Small intestine (tissue), 7 donors: ENCODE results near the gene FFAR1. TPM values are rescaled to one million over a fixed set of nuclear protein-coding genes. Genes with fewer than 3 reads are reported as not detected.
"Not testable (repeated sequence)": the region's sequence is repeated elsewhere in the genome, so short reads cannot be mapped to it uniquely, and the experiment has no call there.

Experiments used
- DNase-seq, 2 donors: peaks; one replicate each; pipeline versions ENCODE4 v3.0.0 to v3.0.0-alpha.2; 2013
- FAIRE-seq: peaks from 2 replicates; lab custom pipeline; 2012; peaks lifted over from hg19 to GRCh38; lab: Jason Lieb, UNC
- H3K27ac ChIP-seq, 3 donors: one replicate each; pipeline ENCODE4 v1.5.1; 2013; ENCODE audit warnings: low read length in 2 of 3, mild to moderate bottlenecking in 2 of 3, control low read depth in 1 of 3, inconsistent platforms in 1 of 3, low read depth in 1 of 3, moderate library complexity in 1 of 3
- H3K27me3 ChIP-seq, 3 donors: one replicate each; pipeline ENCODE4 v1.6.1; 2013; ENCODE audit warnings: low read length in 3 of 3, inconsistent platforms in 1 of 3; ENCODE audit not compliant: control insufficient read depth in 3 of 3, insufficient read depth in 3 of 3
- H3K36me3 ChIP-seq, 3 donors: one replicate each; pipeline ENCODE4 v1.6.1; 2013; ENCODE audit warnings: low read length in 3 of 3, inconsistent platforms in 1 of 3, low read depth in 1 of 3, mild to moderate bottlenecking in 1 of 3, moderate library complexity in 1 of 3; ENCODE audit not compliant: control insufficient read depth in 3 of 3, insufficient read depth in 2 of 3
- H3K4me1 ChIP-seq, 3 donors: one replicate each; pipeline ENCODE4 v1.6.1; 2013; ENCODE audit warnings: low read length in 2 of 3, inconsistent platforms in 1 of 3, low read depth in 1 of 3, mild to moderate bottlenecking in 1 of 3, moderate library complexity in 1 of 3; ENCODE audit not compliant: control insufficient read depth in 3 of 3, insufficient read depth in 2 of 3
- H3K4me3 ChIP-seq, 3 donors: one replicate each; pipeline ENCODE4 v1.5.1; 2013; ENCODE audit warnings: low read length in 3 of 3, control low read depth in 1 of 3, inconsistent platforms in 1 of 3, low read depth in 1 of 3, mild to moderate bottlenecking in 1 of 3, moderate library complexity in 1 of 3
- H3K9me3 ChIP-seq, 2 donors: one replicate each; pipeline ENCODE4 v1.6.1; 2013; ENCODE audit warnings: low read depth in 1 of 2, low read length in 1 of 2; ENCODE audit not compliant: control insufficient read depth in 2 of 2, insufficient read depth in 1 of 2
- WGBS, 3 donors: extraction: QIAGEN DNeasy Blood & Tissue Kit; methylation state at CpG; one replicate each; pipeline ENCODE4 v1.1.7; 2013; 5-methylcytosine and 5-hydroxymethylcytosine counted together
- polyA plus RNA-seq, 4 donors: library from polyadenylated mRNA; stranded (reverse) in 3 of 4; unstranded in 1 of 4; fragments of 200-250 nt in 3 of 4; fragments of 120-200 nt in 1 of 4; gene quantifications; one replicate each; pipeline versions ENCODE4 v1.2.1 to v1.2.3, GENCODE V29; 2013
- donor health status: healthy with polysubstance abuse.
- donor health status: control.
- donor health status: control.
- donor health status: Bipolar disorder and iron deficiency.
- donor health status: healthy.

The FFAR1 gene
- polyA plus RNA-seq, 4 donors: 0.18 to 0.74 TPM; not detected in 2

GRCh38 chr19:35359395-35359794, 11.7 kb downstream of the FFAR1 start:
- H3K27ac ChIP-seq, H3K9me3 ChIP-seq, DNase-seq, H3K27me3 ChIP-seq, H3K36me3 ChIP-seq, H3K4me1 ChIP-seq, H3K4me3 ChIP-seq, FAIRE-seq: not testable (repeated sequence)
- 81 to 92% (median 91%) methylated on average over 12 to 21 of the region's 21 CpGs for WGBS, 3 donors

GRCh38 chr19:35360081-35360480, 12.4 kb downstream of the FFAR1 start:
- H3K4me1 ChIP-seq, H3K27me3 ChIP-seq, FAIRE-seq, H3K9me3 ChIP-seq, H3K27ac ChIP-seq, DNase-seq, H3K36me3 ChIP-seq, H3K4me3 ChIP-seq: not testable (repeated sequence)
- WGBS, 3 donors: 91 to 100% methylated on average over 2 to 4 of the region's 5 CpGs; no CpG with 5 or more reads in 1 of the 3 donors

- H3K4me3 ChIP-seq: no peak overlapping the region
- no peaks in the 10 kb centered on the region for H3K27me3 ChIP-seq
- H3K4me1 ChIP-seq: no peaks in the 10 kb centered on the region
- H3K9me3 ChIP-seq: no peaks in the 10 kb centered on the region
- WGBS, 3 donors: 40 to 65% (median 60%) methylated on average over 1 to 5 of the region's 5 CpGs
- no peak for DNase-seq
- H3K36me3 ChIP-seq: no peaks in the 10 kb centered on the region
- no peak for FAIRE-seq
- no peak overlapping the region for H3K27ac ChIP-seq
Measured at GRCh38 chr19:35360880-35361420, 13.2 kb downstream of the FFAR1 start.

- Histone ChIP-seq H3K9me3 (no peaks in the 10 kb centered on the region), H3K36me3 (no peaks in the 10 kb centered on the region), H3K4me3 (no peak overlapping the region), H3K27me3 (no peaks in the 10 kb centered on the region), H3K27ac (no peak overlapping the region), H3K4me1 (no peaks in the 10 kb centered on the region)
- DNase-seq: no peak
- FAIRE-seq: no peak
- 80 to 81% methylated on average over 12 to 14 of the region's 14 CpGs; no CpG with 5 or more reads in 1 of the 3 donors for WGBS, 3 donors
Measured at GRCh38 chr19:35362261-35363000, 14.7 kb downstream of the FFAR1 start.

GRCh38 chr19:35363001-35363590, 15.4 kb downstream of the FFAR1 start:
- Histone ChIP-seq H3K4me1 (no peaks in the 10 kb centered on the region), H3K27ac (no peak overlapping the region), H3K36me3 (no peaks in the 10 kb centered on the region), H3K4me3 (no peak overlapping the region), H3K27me3 (no peaks in the 10 kb centered on the region), H3K9me3 (no peaks in the 10 kb centered on the region)
- FAIRE-seq (no peak), DNase-seq (no peak)
- 77 to 83% methylated on average over 11 of the region's 11 CpGs; no CpG with 5 or more reads in 1 of the 3 donors for WGBS, 3 donors

GRCh38 chr19:35363711-35364425, 16.2 kb downstream of the FFAR1 start:
- no peak for FAIRE-seq
- no peaks in the 10 kb centered on the region for H3K4me1 ChIP-seq
- no peak overlapping the region for H3K27ac ChIP-seq
- no peaks in the 10 kb centered on the region for H3K36me3 ChIP-seq
- no peak overlapping the region for H3K4me3 ChIP-seq
- no peaks in the 10 kb centered on the region for H3K9me3 ChIP-seq
- no peaks in the 10 kb centered on the region for H3K27me3 ChIP-seq
- no peak for DNase-seq
- 83 to 100% (median 86%) methylated on average over 1 to 19 of the region's 19 CpGs for WGBS, 3 donors

GRCh38 chr19:35365303-35365702, 17.6 kb downstream of the FFAR1 start:
- Histone ChIP-seq H3K4me3 (no peak overlapping the region), H3K4me1 (no peaks in the 10 kb centered on the region), H3K9me3 (no peaks in the 10 kb centered on the region), H3K27me3 (no peaks in the 10 kb centered on the region), H3K36me3 (no peaks in the 10 kb centered on the region), H3K27ac (no peak overlapping the region)
- WGBS, 3 donors: 81 to 91% methylated on average over 4 of the region's 4 CpGs; no CpG with 5 or more reads in 1 of the 3 donors
- FAIRE-seq (no peak), DNase-seq (no peak)

GRCh38 chr19:35368378-35368777, 20.7 kb downstream of the FFAR1 start:
- no peak for FAIRE-seq
- H3K4me3 ChIP-seq: no peak overlapping the region
- no peaks in the 10 kb centered on the region for H3K4me1 ChIP-seq
- no peaks in the 10 kb centered on the region for H3K9me3 ChIP-seq
- DNase-seq: no peak
- H3K27me3 ChIP-seq: no peaks in the 10 kb centered on the region
- WGBS, 3 donors: 38 to 59% (median 57%) methylated on average over 1 of the region's 1 CpG
- H3K36me3 ChIP-seq: no peaks in the 10 kb centered on the region
- H3K27ac ChIP-seq: no peak overlapping the region
